ENCODE results near the gene IFITM10.

IFITM10 gene

DNA sequence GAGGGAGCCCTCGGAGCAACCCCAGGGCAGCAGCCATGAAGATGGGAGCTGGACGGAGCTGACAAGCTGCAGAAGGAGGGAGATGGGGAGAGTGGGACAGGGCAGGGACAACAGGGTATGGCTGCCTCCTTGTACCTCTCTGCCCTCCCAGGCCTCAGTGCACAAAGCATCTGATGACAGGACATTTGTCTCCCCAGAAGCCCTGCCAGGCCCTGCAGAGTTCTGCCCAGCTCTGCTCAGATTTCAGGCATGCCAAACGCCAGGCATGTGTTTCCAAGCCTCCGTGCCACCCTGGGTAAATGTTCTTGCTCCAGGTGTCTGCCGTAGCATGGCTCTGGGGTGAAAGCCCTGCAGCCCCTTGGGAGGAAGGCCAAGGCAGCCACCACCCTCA is 1.1 kb upstream of the IFITM10 start:
- Histone ChIP-seq H3K9me3 (ENCODE audit: severe bottlenecking) (no peaks in the 10 kb centered on the region), H3K27ac (no peak overlapping the region), H3K36me3 (no peaks in the 10 kb centered on the region; the same call in none of the 2 replicates), H3K4me3 (ENCODE audit: low read depth, low read length) (no peak overlapping the region), H3K27me3 (ENCODE audit: insufficient read depth, low read depth, severe bottlenecking) (peaks cover 40% of the 10 kb centered on the region)
- DNase-seq, result no peak
- TF ChIP-seq, protein P1, sequence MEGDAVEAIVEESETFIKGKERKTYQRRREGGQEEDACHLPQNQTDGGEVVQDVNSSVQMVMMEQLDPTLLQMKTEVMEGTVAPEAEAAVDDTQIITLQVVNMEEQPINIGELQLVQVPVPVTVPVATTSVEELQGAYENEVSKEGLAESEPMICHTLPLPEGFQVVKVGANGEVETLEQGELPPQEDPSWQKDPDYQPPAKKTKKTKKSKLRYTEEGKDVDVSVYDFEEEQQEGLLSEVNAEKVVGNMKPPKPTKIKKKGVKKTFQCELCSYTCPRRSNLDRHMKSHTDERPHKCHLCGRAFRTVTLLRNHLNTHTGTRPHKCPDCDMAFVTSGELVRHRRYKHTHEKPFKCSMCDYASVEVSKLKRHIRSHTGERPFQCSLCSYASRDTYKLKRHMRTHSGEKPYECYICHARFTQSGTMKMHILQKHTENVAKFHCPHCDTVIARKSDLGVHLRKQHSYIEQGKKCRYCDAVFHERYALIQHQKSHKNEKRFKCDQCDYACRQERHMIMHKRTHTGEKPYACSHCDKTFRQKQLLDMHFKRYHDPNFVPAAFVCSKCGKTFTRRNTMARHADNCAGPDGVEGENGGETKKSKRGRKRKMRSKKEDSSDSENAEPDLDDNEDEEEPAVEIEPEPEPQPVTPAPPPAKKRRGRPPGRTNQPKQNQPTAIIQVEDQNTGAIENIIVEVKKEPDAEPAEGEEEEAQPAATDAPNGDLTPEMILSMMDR (IDR thresholded peaks at IDR 0.05; ENCODE audit: low read depth, low read length), result no peak

DNA sequence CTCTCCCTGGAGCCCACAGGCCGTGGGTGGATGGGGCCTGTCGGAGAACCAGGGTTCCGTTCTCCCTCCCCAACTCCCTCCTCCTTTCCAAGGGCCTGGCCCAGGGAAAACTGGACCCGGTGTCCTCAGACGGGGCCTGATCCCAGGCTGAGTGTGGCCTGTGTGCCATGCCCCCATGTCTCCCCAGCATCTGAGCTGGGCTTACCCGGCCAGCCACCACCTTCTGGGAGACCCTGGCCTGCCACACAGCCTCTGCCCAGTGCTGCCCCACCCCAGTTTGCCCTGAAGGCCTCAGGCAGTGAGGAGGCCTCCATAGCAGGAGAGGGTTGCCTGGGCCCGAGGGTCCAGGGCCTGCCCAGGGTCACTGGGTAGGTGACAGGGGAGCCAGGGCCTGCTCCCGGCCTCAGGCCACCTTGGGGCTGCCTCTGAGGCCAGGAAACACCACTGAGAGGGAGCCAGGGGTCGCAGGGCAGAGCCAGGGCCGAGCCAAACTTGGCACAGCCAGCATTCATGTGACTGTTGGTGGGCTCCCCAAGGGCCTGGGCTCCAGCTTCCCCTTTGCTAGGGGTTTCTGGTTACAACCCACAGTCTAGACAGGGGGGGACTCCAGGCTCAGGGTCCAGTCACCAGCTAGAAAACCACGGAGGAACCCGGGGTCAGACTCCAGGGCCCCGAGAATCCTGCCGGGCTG is 590 bp upstream of the IFITM10 start:
- no peak overlapping the region for H3K27ac ChIP-seq
- no peaks in the 10 kb centered on the region for H3K9me3 ChIP-seq (ENCODE audit: severe bottlenecking)
- no peak overlapping the region for H3K4me3 ChIP-seq (ENCODE audit: low read depth, low read length)
- peaks cover 41% of the 10 kb centered on the region for H3K27me3 ChIP-seq (ENCODE audit: insufficient read depth, low read depth, severe bottlenecking)
- H3K36me3 ChIP-seq, result no peaks in the 10 kb centered on the region; the same call in none of the 2 replicates
- no peak for DNase-seq
- TF ChIP-seq, protein P1 (IDR thresholded peaks at IDR 0.05; ENCODE audit: low read depth, low read length), result no peak

DNA sequence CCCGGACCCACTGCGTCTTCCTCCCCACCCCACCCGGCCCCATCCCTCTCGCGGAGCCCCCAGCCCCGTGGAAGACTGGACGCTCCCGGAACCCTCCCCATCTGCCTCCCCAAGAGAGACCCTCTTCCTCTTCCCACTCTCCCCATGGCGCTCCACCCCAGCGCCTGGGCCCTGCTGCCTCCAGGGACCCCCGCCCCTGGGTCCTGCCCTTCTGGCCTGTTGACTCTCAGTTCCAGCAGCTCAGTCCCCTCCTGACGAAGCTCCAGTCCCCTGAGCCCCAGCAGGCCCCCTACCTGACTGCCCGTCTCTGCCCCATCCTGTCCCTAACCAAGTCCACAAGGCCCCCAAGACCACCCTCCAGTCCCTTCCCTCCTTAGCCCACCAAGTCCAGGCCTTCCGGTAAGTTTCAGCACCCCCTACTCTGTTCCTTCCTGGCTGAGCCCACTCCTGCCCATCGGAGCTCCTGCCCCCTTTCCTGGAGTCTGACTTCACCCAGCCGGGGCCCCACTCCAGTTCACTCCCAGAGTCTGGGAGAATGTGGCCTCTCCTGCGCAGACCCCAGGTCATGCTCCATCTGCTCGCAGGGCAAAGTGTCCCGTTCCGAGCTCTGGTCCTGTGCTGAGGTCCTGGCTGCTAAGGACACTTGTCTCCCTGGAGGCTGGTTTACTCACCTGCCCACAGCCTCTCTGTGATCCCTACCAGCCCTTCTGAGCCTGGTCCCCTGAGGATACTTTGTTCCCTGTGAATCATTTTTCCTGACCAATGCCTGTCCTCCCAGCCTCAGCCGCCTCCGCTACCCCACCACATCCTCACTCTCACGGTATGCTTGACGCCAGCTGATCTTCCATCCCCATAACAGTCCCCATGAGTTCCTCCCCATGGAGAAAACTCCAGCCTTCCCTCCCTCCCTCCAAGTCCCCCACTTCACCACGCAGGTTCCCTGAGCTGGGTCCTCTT is 722 bp downstream of the IFITM10 start:
- no peaks in the 10 kb centered on the region; the same call in 1 of the 2 replicates for H3K36me3 ChIP-seq
- H3K4me3 ChIP-seq (ENCODE audit: low read depth, low read length), result no peak overlapping the region
- DNase-seq, result no peak
- TF ChIP-seq, protein P1 (IDR thresholded peaks at IDR 0.05; ENCODE audit: low read depth, low read length), result no peak
- H3K9me3 ChIP-seq (ENCODE audit: severe bottlenecking), result no peaks in the 10 kb centered on the region
- H3K27ac ChIP-seq, result no peak overlapping the region
- peaks cover 46% of the 10 kb centered on the region for H3K27me3 ChIP-seq (ENCODE audit: insufficient read depth, low read depth, severe bottlenecking)

DNA sequence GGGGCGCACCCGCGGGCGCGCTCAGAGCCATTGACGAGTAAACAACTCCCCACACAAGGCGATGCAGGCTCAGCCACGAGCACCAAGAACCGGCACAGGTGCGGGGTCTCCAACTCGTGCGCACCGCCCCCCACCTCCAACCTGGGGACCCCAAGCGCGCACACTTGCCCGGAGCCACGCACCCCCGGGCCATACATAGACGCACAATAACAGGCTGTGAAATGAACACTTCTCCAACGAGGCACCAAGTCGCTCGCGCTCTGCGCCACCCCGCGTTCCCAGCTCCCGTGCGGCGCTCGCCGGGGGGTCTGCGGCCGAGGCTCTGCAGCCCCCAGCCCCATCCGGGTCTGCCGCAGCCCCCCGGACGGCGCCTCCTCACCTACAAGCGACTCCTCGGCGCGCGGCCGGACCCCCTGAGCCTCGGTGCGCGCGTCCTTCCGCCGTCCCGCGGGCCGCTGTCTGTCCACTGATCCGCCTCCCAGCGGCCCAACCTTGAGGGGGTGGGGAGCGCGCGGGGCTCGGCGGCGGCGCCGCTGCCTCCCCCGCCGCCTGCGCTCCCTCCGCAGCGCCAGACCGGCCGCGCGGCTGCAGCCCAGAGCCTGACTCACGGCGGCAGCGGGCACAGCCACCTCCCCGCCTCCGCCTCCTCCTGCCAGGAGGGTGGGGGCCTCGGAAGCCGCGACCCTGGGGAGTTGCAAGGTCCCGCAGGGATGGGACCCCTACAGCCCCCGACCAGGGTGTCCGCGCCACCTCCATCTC is 1.6 kb downstream of the IFITM10 start:
- Histone ChIP-seq H3K9me3 (ENCODE audit: severe bottlenecking) (no peaks in the 10 kb centered on the region), H3K36me3 (no peaks in the 10 kb centered on the region; the same call in 1 of the 2 replicates), H3K27ac (no peak overlapping the region), H3K27me3 (ENCODE audit: insufficient read depth, low read depth, severe bottlenecking) (peaks cover 54% of the 10 kb centered on the region), H3K4me3 (ENCODE audit: low read depth, low read length) (no peak overlapping the region)
- no peak for DNase-seq
- TF ChIP-seq, protein P1 (IDR thresholded peaks at IDR 0.05; ENCODE audit: low read depth, low read length), result no peak

DNA sequence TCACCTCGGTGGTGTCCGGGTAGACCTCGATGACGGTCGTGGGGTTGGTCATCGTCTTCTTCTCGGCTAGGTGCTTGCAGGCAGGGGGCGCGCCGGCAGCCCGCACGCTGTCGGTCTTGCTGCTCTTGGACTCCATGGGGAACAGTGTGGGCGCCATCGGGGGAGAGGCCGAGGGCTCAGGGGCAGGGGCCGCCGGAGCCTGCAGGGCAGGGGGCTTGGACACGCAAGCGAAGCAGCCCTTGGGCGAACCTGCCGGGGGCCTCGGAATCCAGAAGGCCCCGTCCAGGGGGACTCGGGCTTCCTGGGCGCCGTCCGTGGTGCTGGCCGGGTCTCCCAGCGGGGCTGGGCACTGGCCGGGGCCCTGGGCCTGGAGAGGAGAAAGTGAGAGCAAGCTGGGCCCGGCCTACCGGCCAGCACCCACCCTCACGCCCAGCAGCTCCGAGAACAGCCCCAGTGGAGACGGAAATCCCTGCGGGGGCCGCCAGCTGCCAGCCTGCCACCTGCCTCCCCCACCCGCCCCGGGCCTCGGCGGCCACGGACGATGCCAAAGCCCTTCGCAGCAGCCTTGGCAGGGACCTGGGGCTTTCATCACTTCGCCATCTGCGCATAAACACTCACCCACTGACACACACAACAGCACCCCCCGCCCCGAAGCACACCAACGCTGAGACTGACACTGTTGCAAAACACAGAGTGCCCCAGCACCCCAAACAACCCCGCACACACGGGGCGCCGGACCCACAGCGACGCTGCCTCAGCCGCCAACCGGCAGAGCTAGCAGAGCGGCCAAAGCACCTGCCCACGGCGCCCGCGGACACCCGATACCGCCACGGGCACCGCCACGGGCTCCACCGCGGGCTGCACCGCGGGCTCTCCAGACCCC is 2.4 kb downstream of the IFITM10 start:
- Histone ChIP-seq H3K4me3 (ENCODE audit: low read depth, low read length) (no peak overlapping the region), H3K36me3 (no peaks in the 10 kb centered on the region; the same call in 1 of the 2 replicates), H3K9me3 (ENCODE audit: severe bottlenecking) (no peaks in the 10 kb centered on the region), H3K27me3 (ENCODE audit: insufficient read depth, low read depth, severe bottlenecking) (peaks cover 54% of the 10 kb centered on the region), H3K27ac (no peak overlapping the region)
- DNase-seq, result no peak
- TF ChIP-seq, protein P1 (IDR thresholded peaks at IDR 0.05; ENCODE audit: low read depth, low read length), result no peak

Data from WERI-Rb-1 (cell line).